ENCODE measurements around the gene NAALAD2.
A peak's percentile ranks its signal among the peaks of the same experiment; 100 is the strongest.
"Not testable (repeated sequence)": the region's sequence is repeated elsewhere in the genome, so short reads cannot be mapped to it uniquely, and the experiment has no call there.

The NAALAD2 gene

DNA sequence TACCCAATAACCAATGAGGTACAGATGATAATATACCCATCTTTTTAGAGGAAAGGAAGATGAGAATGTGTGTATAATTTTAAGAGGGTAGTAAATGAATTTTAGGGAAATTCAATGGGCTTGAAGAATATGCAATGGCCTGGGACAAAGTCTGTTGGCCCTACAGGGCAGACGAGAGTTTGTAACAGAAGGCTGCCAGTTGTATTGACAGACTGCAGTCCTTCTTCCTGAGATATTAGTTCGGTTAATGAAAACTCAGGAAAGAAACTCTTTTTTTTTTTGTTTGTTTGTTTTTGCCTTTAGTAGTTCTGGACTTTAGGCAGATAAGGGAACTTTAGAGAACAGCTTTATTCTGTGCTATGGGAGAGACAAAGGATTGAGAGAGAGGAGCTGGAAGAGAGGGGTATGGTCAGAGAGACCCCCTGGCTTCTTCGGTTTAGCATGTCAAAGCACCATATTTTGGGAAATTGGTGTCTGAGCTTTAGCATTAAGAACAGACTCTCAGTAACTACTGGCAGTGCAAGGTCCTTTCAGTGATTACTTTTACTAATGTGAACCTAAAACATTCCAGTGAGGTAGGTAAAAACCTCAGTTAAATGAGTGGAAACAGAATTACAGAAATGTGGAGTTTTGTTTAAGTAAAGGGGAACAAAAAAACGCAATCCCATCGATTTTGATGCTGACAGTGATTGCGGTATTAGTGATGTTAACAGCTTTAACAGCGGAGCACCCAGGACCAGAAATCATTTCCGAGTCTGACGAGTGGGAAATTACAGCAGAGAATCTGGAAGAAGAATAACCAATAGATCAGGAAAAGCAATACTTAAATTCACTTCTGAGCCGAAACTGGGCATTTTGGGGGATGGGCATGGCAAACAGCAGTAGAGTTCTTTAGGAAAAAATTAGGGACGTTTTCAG lies 644 bp upstream of the NAALAD2 start:
- Histone ChIP-seq H3K9me3 (ENCODE audit: control insufficient read depth, low read length) (no peaks in the 10 kb centered on the region), H3K4me1 (ENCODE audit: control insufficient read depth, insufficient read depth, low read length, poor library complexity, severe bottlenecking) (peaks cover 8% of the 10 kb centered on the region), H3K4me3 (ENCODE audit: insufficient read depth, low read depth, low read length, poor library complexity, severe bottlenecking) (no peak overlapping the region), H3K27ac (ENCODE audit: insufficient read depth, low read length, poor library complexity, severe bottlenecking) (no peak overlapping the region), H3K36me3 (ENCODE audit: control insufficient read depth, insufficient read depth, low read length) (no peaks in the 10 kb centered on the region), H3K27me3 (replicated peaks; ENCODE audit: control insufficient read depth, insufficient read depth, low read length, poor library complexity, severe bottlenecking) (peaks cover 4% of the 10 kb centered on the region)
- DNase-seq, result no peak

- H3K36me3 ChIP-seq (ENCODE audit: control insufficient read depth, insufficient read depth, low read length), result no peaks in the 10 kb centered on the region
- H3K27ac ChIP-seq (ENCODE audit: insufficient read depth, low read length, poor library complexity, severe bottlenecking), result no peak overlapping the region
- peaks cover 4% of the 10 kb centered on the region for H3K27me3 ChIP-seq (replicated peaks; ENCODE audit: control insufficient read depth, insufficient read depth, low read length, poor library complexity, severe bottlenecking)
- DNase-seq, result no peak
- H3K4me3 ChIP-seq (ENCODE audit: insufficient read depth, low read depth, low read length, poor library complexity, severe bottlenecking), result peak overlapping the region; percentile 14
- H3K9me3 ChIP-seq (ENCODE audit: control insufficient read depth, low read length), result no peaks in the 10 kb centered on the region
- peaks cover 8% of the 10 kb centered on the region for H3K4me1 ChIP-seq (ENCODE audit: control insufficient read depth, insufficient read depth, low read length, poor library complexity, severe bottlenecking)
Observed at GRCh38 chr11:90135016-90135415, 553 bp downstream of the NAALAD2 start.

DNA sequence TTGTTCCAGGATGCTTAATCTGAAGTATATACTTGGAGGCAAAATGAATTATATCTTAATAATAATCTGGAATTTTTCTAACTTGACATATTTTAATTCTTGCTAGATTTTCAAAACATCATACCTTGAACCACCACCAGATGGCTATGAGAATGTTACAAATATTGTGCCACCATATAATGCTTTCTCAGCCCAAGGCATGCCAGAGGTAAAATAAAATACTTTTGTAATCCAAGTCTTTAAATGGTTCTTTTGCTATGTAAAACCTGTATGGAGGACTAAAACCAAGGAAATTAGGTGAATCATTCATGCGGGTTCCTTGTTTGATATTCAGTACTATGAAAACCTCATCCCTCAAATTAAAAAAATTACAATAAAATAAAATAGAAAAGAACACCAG lies 14.4 kb downstream of the NAALAD2 start:
- no peak overlapping the region for H3K27ac ChIP-seq (ENCODE audit: insufficient read depth, low read length, poor library complexity, severe bottlenecking)
- H3K4me3 ChIP-seq (ENCODE audit: insufficient read depth, low read depth, low read length, poor library complexity, severe bottlenecking), result no peak overlapping the region
- H3K4me1 ChIP-seq (ENCODE audit: control insufficient read depth, insufficient read depth, low read length, poor library complexity, severe bottlenecking), result no peaks in the 10 kb centered on the region
- no peaks in the 10 kb centered on the region for H3K27me3 ChIP-seq (replicated peaks; ENCODE audit: control insufficient read depth, insufficient read depth, low read length, poor library complexity, severe bottlenecking)
- no peaks in the 10 kb centered on the region for H3K36me3 ChIP-seq (ENCODE audit: control insufficient read depth, insufficient read depth, low read length)
- H3K9me3 ChIP-seq (ENCODE audit: control insufficient read depth, low read length), result no peaks in the 10 kb centered on the region
- DNase-seq, result no peak

DNA sequence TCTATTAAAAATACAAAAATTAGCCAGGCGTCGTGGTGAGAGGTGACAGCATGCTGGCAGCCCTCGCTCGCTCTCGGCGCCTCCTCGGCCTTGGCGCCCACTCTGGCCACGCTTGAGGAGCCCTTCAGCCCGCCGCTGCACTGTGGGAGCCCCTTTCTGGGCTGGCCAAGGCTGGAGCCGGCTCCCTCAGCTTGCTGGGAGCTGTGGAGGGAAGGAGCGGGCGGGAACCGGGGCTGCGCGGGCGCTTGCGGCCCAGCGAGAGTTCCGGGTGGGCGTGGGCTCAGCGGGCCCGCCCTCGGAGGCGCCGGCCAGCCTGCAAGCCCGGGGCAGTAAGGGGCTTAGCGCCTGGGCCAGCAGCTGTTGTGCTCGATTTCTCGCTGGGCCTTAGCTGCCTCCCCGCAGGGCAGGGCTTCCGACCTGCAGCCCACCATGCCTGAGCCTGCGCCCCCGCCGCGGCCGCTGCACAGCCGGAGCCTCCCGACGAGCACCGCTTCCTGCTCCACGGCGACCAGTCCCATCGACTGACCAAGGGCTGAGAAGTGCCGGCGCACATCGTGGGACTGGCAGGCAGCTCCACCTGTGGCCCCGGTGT lies 32.6 kb downstream of the NAALAD2 start:
- not testable (repeated sequence) for H3K27ac ChIP-seq (ENCODE audit: insufficient read depth, low read length, poor library complexity, severe bottlenecking); DNase-seq; H3K27me3 ChIP-seq (replicated peaks; ENCODE audit: control insufficient read depth, insufficient read depth, low read length, poor library complexity, severe bottlenecking); H3K36me3 ChIP-seq (ENCODE audit: control insufficient read depth, insufficient read depth, low read length); H3K4me1 ChIP-seq (ENCODE audit: control insufficient read depth, insufficient read depth, low read length, poor library complexity, severe bottlenecking); H3K4me3 ChIP-seq (ENCODE audit: insufficient read depth, low read depth, low read length, poor library complexity, severe bottlenecking); H3K9me3 ChIP-seq (ENCODE audit: control insufficient read depth, low read length)

DNA sequence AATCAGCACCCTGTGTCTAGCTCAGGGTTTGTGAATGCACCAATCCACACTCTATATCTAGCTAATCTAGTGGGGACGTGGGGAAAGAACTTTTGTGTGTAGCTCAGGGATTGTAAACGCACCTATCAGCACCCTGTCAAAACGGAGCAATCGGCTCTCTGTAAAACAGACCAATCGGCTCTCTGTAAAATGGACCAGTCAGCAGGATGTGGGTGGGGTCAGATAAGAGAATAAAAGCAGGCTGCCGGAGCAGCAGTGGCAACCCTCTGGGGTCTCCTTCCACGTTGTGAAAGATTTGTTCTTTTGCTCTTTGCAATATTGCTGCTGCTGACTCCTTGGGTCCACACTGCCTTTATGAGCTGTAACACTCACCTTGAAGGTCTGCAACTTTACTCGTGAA lies 33.2 kb downstream of the NAALAD2 start:
- not testable (repeated sequence) for DNase-seq; H3K4me3 ChIP-seq (ENCODE audit: insufficient read depth, low read depth, low read length, poor library complexity, severe bottlenecking); H3K9me3 ChIP-seq (ENCODE audit: control insufficient read depth, low read length); H3K27me3 ChIP-seq (replicated peaks; ENCODE audit: control insufficient read depth, insufficient read depth, low read length, poor library complexity, severe bottlenecking); H3K36me3 ChIP-seq (ENCODE audit: control insufficient read depth, insufficient read depth, low read length); H3K4me1 ChIP-seq (ENCODE audit: control insufficient read depth, insufficient read depth, low read length, poor library complexity, severe bottlenecking); H3K27ac ChIP-seq (ENCODE audit: insufficient read depth, low read length, poor library complexity, severe bottlenecking)

GRCh38 chr11:90168571-90168970 lies 34.1 kb downstream of the NAALAD2 start:
- no peaks in the 10 kb centered on the region for H3K36me3 ChIP-seq (ENCODE audit: control insufficient read depth, insufficient read depth, low read length)

DNA sequence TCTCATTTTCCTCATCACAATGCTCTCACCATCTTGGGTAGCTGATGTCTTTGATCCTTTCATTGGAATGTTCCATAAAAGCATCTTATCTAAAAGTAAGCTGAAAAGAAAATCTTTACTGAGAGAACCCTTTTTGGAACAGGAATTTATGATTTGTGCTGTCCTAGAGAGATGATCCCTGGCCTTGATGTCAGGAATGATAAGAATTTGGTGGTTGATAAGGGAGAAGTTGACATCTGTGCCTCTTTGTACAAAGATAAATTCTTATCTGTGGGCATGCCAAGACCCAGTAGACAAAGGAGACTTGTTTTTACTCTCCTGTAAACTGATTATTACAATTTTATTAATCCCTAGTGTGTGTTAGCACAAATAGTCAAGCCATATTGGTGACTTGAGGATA lies 36.9 kb downstream of the NAALAD2 start:
- Histone ChIP-seq H3K36me3 (ENCODE audit: control insufficient read depth, insufficient read depth, low read length) (no peaks in the 10 kb centered on the region), H3K4me3 (ENCODE audit: insufficient read depth, low read depth, low read length, poor library complexity, severe bottlenecking) (no peak overlapping the region), H3K4me1 (ENCODE audit: control insufficient read depth, insufficient read depth, low read length, poor library complexity, severe bottlenecking) (no peaks in the 10 kb centered on the region), H3K9me3 (ENCODE audit: control insufficient read depth, low read length) (no peaks in the 10 kb centered on the region), H3K27me3 (replicated peaks; ENCODE audit: control insufficient read depth, insufficient read depth, low read length, poor library complexity, severe bottlenecking) (no peaks in the 10 kb centered on the region), H3K27ac (ENCODE audit: insufficient read depth, low read length, poor library complexity, severe bottlenecking) (no peak overlapping the region)
- DNase-seq, result no peak

More at GRCh38 chr11:90168571-90168970, 34.1 kb downstream of the NAALAD2 start:
- Histone ChIP-seq H3K27me3 (replicated peaks; ENCODE audit: control insufficient read depth, insufficient read depth, low read length, poor library complexity, severe bottlenecking) (no peaks in the 10 kb centered on the region), H3K27ac (ENCODE audit: insufficient read depth, low read length, poor library complexity, severe bottlenecking) (no peak overlapping the region), H3K4me1 (ENCODE audit: control insufficient read depth, insufficient read depth, low read length, poor library complexity, severe bottlenecking) (no peaks in the 10 kb centered on the region), H3K4me3 (ENCODE audit: insufficient read depth, low read depth, low read length, poor library complexity, severe bottlenecking) (no peak overlapping the region), H3K9me3 (ENCODE audit: control insufficient read depth, low read length) (no peaks in the 10 kb centered on the region)
- DNase-seq, result no peak

DNA sequence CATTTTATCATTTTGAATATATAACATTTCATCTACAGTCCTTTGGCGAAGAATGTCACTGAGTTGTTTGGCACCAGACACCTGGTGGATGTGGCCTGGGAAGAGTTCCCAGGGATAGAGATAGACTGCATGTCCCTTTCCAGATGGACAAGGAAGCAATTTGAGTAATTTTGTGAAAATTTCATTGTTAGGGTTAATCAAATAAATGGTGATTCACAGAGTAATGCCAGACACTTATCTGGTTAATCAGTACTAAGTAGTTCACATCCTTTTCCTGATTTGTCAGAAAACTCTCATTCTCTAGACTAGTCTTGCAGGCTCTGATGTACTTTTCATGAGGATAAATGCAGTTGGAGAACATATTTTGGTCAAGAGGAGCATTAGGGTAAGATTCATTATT lies 41.6 kb downstream of the NAALAD2 start:
- Histone ChIP-seq H3K4me1 (ENCODE audit: control insufficient read depth, insufficient read depth, low read length, poor library complexity, severe bottlenecking) (no peaks in the 10 kb centered on the region), H3K27me3 (replicated peaks; ENCODE audit: control insufficient read depth, insufficient read depth, low read length, poor library complexity, severe bottlenecking) (no peaks in the 10 kb centered on the region), H3K9me3 (ENCODE audit: control insufficient read depth, low read length) (no peaks in the 10 kb centered on the region), H3K27ac (ENCODE audit: insufficient read depth, low read length, poor library complexity, severe bottlenecking) (no peak overlapping the region), H3K36me3 (ENCODE audit: control insufficient read depth, insufficient read depth, low read length) (no peaks in the 10 kb centered on the region), H3K4me3 (ENCODE audit: insufficient read depth, low read depth, low read length, poor library complexity, severe bottlenecking) (no peak overlapping the region)
- no peak for DNase-seq

DNA sequence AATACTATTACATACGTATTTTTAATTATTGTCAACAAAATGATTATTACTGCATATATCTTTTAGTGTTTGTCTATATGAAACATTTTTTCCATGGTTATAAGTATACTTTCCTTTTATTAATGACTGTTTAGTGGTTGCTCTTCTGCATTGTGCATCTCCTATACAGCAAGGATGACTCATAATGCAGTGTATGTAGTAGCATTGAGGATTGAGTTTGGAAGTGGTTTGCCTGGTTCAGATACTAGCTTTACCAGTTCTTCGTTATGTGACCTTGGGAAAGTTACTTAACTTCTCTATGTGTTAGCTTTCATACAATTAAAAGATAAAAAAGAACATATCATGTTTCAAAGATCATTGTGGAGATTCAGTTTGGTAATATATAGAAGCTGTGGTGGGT lies 44.3 kb downstream of the NAALAD2 start:
- H3K36me3 ChIP-seq (ENCODE audit: control insufficient read depth, insufficient read depth, low read length), result no peaks in the 10 kb centered on the region
- DNase-seq, result no peak
- H3K27me3 ChIP-seq (replicated peaks; ENCODE audit: control insufficient read depth, insufficient read depth, low read length, poor library complexity, severe bottlenecking), result no peaks in the 10 kb centered on the region

DNA sequence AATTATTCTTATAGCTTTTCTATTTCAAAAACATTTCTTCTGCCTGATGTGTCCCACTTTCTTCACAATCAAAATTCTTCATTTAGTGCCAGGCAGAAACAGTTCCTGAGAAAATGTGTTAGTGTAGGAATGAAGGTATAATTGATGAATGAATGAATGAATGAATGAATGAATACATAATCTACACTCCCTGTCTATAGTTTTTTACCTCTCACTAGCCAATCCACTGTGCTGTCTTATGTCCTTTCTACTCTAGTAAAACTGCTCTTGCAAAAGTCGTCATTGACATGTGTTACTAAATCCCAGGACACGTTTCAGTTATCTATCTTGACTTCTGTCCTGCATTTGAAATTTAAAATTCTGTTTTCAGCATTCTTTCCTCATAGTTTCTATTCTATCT lies 45.5 kb downstream of the NAALAD2 start:
- H3K9me3 ChIP-seq (ENCODE audit: control insufficient read depth, low read length), result no peaks in the 10 kb centered on the region
- H3K4me1 ChIP-seq (ENCODE audit: control insufficient read depth, insufficient read depth, low read length, poor library complexity, severe bottlenecking), result no peaks in the 10 kb centered on the region
- H3K27me3 ChIP-seq (replicated peaks; ENCODE audit: control insufficient read depth, insufficient read depth, low read length, poor library complexity, severe bottlenecking), result no peaks in the 10 kb centered on the region
- H3K27ac ChIP-seq (ENCODE audit: insufficient read depth, low read length, poor library complexity, severe bottlenecking), result no peak overlapping the region
- H3K4me3 ChIP-seq (ENCODE audit: insufficient read depth, low read depth, low read length, poor library complexity, severe bottlenecking), result no peak overlapping the region
- no peaks in the 10 kb centered on the region for H3K36me3 ChIP-seq (ENCODE audit: control insufficient read depth, insufficient read depth, low read length)
- no peak for DNase-seq

More for the DNA sequence above, 44.3 kb downstream of the NAALAD2 start:
- no peaks in the 10 kb centered on the region for H3K4me1 ChIP-seq (ENCODE audit: control insufficient read depth, insufficient read depth, low read length, poor library complexity, severe bottlenecking)
- no peak overlapping the region for H3K27ac ChIP-seq (ENCODE audit: insufficient read depth, low read length, poor library complexity, severe bottlenecking)
- no peaks in the 10 kb centered on the region for H3K9me3 ChIP-seq (ENCODE audit: control insufficient read depth, low read length)
- no peak overlapping the region for H3K4me3 ChIP-seq (ENCODE audit: insufficient read depth, low read depth, low read length, poor library complexity, severe bottlenecking)

Data from effector memory CD4-positive, alpha-beta T cell (primary cell).